HepG2 (cell line): ENCODE results near the gene NME4. TPM values are rescaled to one million over a fixed set of nuclear protein-coding genes. Genes with fewer than 3 reads are reported as not detected.

Source experiments
- ATAC-seq: fragments of 200-7000 bp; cut with Tn5 transposase; 3 replicates; pipeline ENCODE4 v1.9.1; 2020; ENCODE audit warnings: mild to moderate bottlenecking, moderate library complexity
- BruUV-seq: library from RNA; stranded (reverse); fragments of 400-500 nt; replicated peaks from 2 replicates; lab custom pipeline; 2021; lab: Mats Ljungman, UMichigan
- CTCF ChIA-PET: fragments of 300-600 bp; formaldehyde crosslinking; extraction: SDS; loops from one replicate; lab custom pipeline; 2021; ENCODE audit warnings: low total read pairs, inconsistent platforms, low intra/inter-chr PET ratio; lab: Yijun Ruan, JAX
- POLR2A ChIA-PET: fragments of 350-600 bp; sonication (Branson Sonifier 250); formaldehyde crosslinking; loops from one replicate; lab custom pipeline; 2020; ENCODE audit warnings: antibody characterized with exemption, inconsistent platforms; lab: Yijun Ruan, JAX
- DNase-seq: peaks from one replicate; pipeline ENCODE4 v3.0.0-alpha.2; 2015; ENCODE audit warnings: low spot score
- FAIRE-seq: peaks from 3 replicates; lab custom pipeline; 2011; peaks lifted over from hg19 to GRCh38; lab: Jason Lieb, UNC
- H2AFZ ChIP-seq: one replicate; pipeline ENCODE4 v1.6.1; 2011; ENCODE audit warnings: low read length, inconsistent platforms
- H3K27ac ChIP-seq: fragments of 300-600 bp; 3 replicates; pipeline ENCODE4 v1.8.0; 2011; ENCODE audit warnings: mixed run types, mild to moderate bottlenecking, mixed read lengths, low read length, inconsistent platforms; ENCODE audit not compliant: insufficient read depth; ENCODE audit errors: extremely low read length
- H3K27me3 ChIP-seq, 2 experiments: fragments of 200-600 bp in 1 of 2; 2 replicates in 1 of 2; 3 replicates in 1 of 2; pipeline versions ENCODE4 v1.6.0 to v1.8.0; 2011; ENCODE audit warnings: low read length in 2 of 2, mild to moderate bottlenecking in 2 of 2, moderate library complexity in 2 of 2, inconsistent platforms in 1 of 2; ENCODE audit not compliant: insufficient read depth in 2 of 2, control insufficient read depth in 1 of 2
- H3K36me3 ChIP-seq, 2 experiments: fragments of 200-600 bp in 1 of 2; replicated peaks in 1 of 2; 2 replicates in 1 of 2; 3 replicates in 1 of 2; pipeline versions ENCODE4 v1.5.1 to v1.8.0; 2011; ENCODE audit warnings: low read length in 2 of 2, inconsistent platforms in 1 of 2; ENCODE audit not compliant: insufficient read depth in 2 of 2, control insufficient read depth in 1 of 2
- H3K4me1 ChIP-seq: 2 replicates; pipeline ENCODE4 v1.5.1; 2012; ENCODE audit warnings: low read length, inconsistent platforms; ENCODE audit not compliant: insufficient read depth
- H3K4me2 ChIP-seq: 2 replicates; pipeline ENCODE4 v1.6.0; 2011; ENCODE audit warnings: low read depth, low read length, inconsistent platforms
- H3K4me3 ChIP-seq, 3 experiments: fragments of 200-600 bp in 1 of 3; sonication (generic), shearing (Covaris generic) in 1 of 3; replicated peaks in 1 of 3; 2 replicates each; pipeline ENCODE4 v1.5.1; 2011 to 2016; ENCODE audit warnings: low read length in 3 of 3, inconsistent platforms in 2 of 3, low read depth in 2 of 3, mild to moderate bottlenecking in 2 of 3, control low read depth in 1 of 3, mixed read lengths in 1 of 3; ENCODE audit not compliant: insufficient read depth in 1 of 3
- H3K79me2 ChIP-seq: one replicate; pipeline ENCODE4 v1.6.1; 2011; ENCODE audit warnings: low read length, inconsistent platforms; ENCODE audit not compliant: insufficient read depth
- H3K9ac ChIP-seq: 2 replicates; pipeline ENCODE4 v1.6.0; 2011; ENCODE audit warnings: mild to moderate bottlenecking, low read depth, low read length, inconsistent platforms; ENCODE audit not compliant: insufficient read depth
- H3K9me3 ChIP-seq: 2 replicates; pipeline ENCODE4 v1.5.1; 2012; ENCODE audit warnings: mild to moderate bottlenecking, low read length
- H4K20me1 ChIP-seq: 2 replicates; pipeline ENCODE4 v1.6.0; 2011; ENCODE audit warnings: inconsistent platforms, mild to moderate bottlenecking, low read length, moderate library complexity; ENCODE audit not compliant: insufficient read depth
- ELF4 ChIP-seq: sonication (generic); formaldehyde crosslinking; IDR thresholded peaks from 2 replicates; pipeline ENCODE4 v1.5.0; 2020; ENCODE audit warnings: missing genetic modification reagents, mild to moderate bottlenecking, moderate library complexity, borderline replicate concordance
- IKZF1 ChIP-seq: fragments of 450-650 bp; IDR thresholded peaks from 2 replicates; pipeline ENCODE4 v1.7.1; 2016
- KDM5B ChIP-seq: sonication (generic); formaldehyde crosslinking; IDR thresholded peaks from 2 replicates; pipeline ENCODE4 v1.4.0; 2020; ENCODE audit warnings: missing genetic modification reagents, mild to moderate bottlenecking, borderline replicate concordance
- NCOR1 ChIP-seq: fragments of 200-600 bp; sonication (generic); IDR thresholded peaks from 2 replicates; pipeline ENCODE4 v1.7.0; 2017; ENCODE audit warnings: antibody characterized with exemption, low read length, borderline replicate concordance
- REST ChIP-seq, 2 experiments: IDR thresholded peaks; 2 replicates each; pipeline ENCODE4 v1.6.1; 2011 to 2012; ENCODE audit warnings: low read length in 2 of 2, borderline replicate concordance in 1 of 2, low read depth in 1 of 2, mild to moderate bottlenecking in 1 of 2, moderate library complexity in 1 of 2
- SPEN ChIP-seq: sonication (generic); formaldehyde crosslinking; IDR thresholded peaks from 2 replicates; pipeline ENCODE4 v1.5.1; 2020; ENCODE audit warnings: low read depth, mild to moderate bottlenecking, missing genetic modification reagents
- YEATS2 ChIP-seq: sonication (generic); formaldehyde crosslinking; IDR thresholded peaks from 2 replicates; pipeline ENCODE4 v1.4.0; 2020; ENCODE audit warnings: missing genetic modification reagents, borderline replicate concordance
- ZNF121 ChIP-seq: sonication (generic); formaldehyde crosslinking; IDR thresholded peaks from 2 replicates; pipeline ENCODE4 v1.5.0; 2020; ENCODE audit warnings: mild to moderate bottlenecking, missing genetic modification reagents
- ZNF468 ChIP-seq: sonication (generic); formaldehyde crosslinking; IDR thresholded peaks from 2 replicates; pipeline ENCODE4 v1.8.0; 2022; ENCODE audit warnings: mild to moderate bottlenecking, moderate library complexity, missing genetic modification reagents
- ZSCAN31 ChIP-seq: sonication (generic); formaldehyde crosslinking; IDR thresholded peaks from 2 replicates; pipeline ENCODE4 v1.5.0; 2020; ENCODE audit warnings: low read depth, mild to moderate bottlenecking, missing genetic modification reagents
- WGBS: methylation state at CpG from one replicate; pipeline ENCODE4 v1.1.6; 2017; ENCODE audit warnings: low lambda C conversion rate; 5-methylcytosine and 5-hydroxymethylcytosine counted together
- in situ Hi-C: cut with HindIII; loops from 2 replicates; pipeline ENCODE4 v1.10.0; 2017; ENCODE audit warnings: low pct_unique_long_range_greater_than_20kb; ENCODE audit not compliant: extremely low pct_ligation_motif_present
- intact Hi-C: fragments of 100-400 bp; cut with micrococcal nuclease; formaldehyde crosslinking; loops from one replicate; pipeline ENCODE4 v1.10.0; 2022; ENCODE audit not compliant: unreplicated experiment
- polyA plus RNA-seq, 8 experiments: library from polyadenylated mRNA; depleted of rRNA in 3 of 8; stranded (reverse) in 7 of 8; unstranded in 1 of 8; fragments of >200 nt; fragmentation: Illumina TruSeq in 4 of 8; extraction: Trizol in 4 of 8; gene quantifications; 2 replicates each; pipeline versions ENCODE4 v1.2.1 to v1.2.3, GENCODE V29; 2011 to 2016; ENCODE audit warnings: low read depth in 4 of 8, missing spikeins in 1 of 8, mixed read lengths in 1 of 8; ENCODE audit not compliant: insufficient read depth in 1 of 8
- total RNA-seq, 5 experiments: library from RNA; depleted of rRNA; stranded (reverse); fragments of >200 nt; fragmentation: Illumina TruSeq; extraction: Trizol; gene quantifications; 2 replicates each; pipeline ENCODE4 v1.2.3, GENCODE V29; 2016; ENCODE audit warnings: low read depth in 1 of 5

The NME4 gene
- total and polyA plus RNA-seq, 2 of the 13 experiments (the other 11 are each of a cell fraction or from before 2014, with no cell fraction given) = 121 to 263 TPM

- intact Hi-C loops = loop anchor here (5.0 kb wide), 1 partner anchor 105 kb away; no protein-coding TSS in a partner anchor
- H3K27ac ChIP-seq = no peak overlapping the region
- no peaks in the 10 kb centered on the region for H3K36me3 ChIP-seq
- H3K9ac ChIP-seq = no peak overlapping the region
- ChIA-PET CTCF (interaction anchor here (1.9 to 2.0 kb wide), 2 partner anchors 95 to 103 kb away, joined by 11 read pairs; no protein-coding TSS in a partner anchor), POLR2A (interaction anchor here (1.0 to 1.5 kb wide), 3 partner anchors 9 to 109 kb away, joined by 3 to 5 read pairs (median 3); partner anchors contain the start of genes DECR2 and RAB11FIP3)
- H3K4me3 ChIP-seq = no peak overlapping the region
- TF ChIP-seq NCOR1 (no peak), IKZF1 (no peak), ZNF121 (CRISPR knock-in tag) (peak; percentile 69)
- no peak overlapping the region for H3K4me2 ChIP-seq
- in situ Hi-C loops = no loop called here
- H4K20me1 ChIP-seq = no peaks in the 10 kb centered on the region
- H2AFZ ChIP-seq = no peak overlapping the region
- peaks cover 5% of the 10 kb centered on the region for H3K79me2 ChIP-seq
- DNase-seq = no peak
- H3K9me3 ChIP-seq = no peaks in the 10 kb centered on the region
- WGBS = 97% methylated on average over 7 of the region's 7 CpGs
- no peak for FAIRE-seq
- BruUV-seq = no TSS peak
- no peak for ATAC-seq
- no peaks in the 10 kb centered on the region for H3K27me3 ChIP-seq
- H3K4me1 ChIP-seq = peaks cover 12% of the 10 kb centered on the region
Observed at GRCh38 chr16:392450-393030, 4.5 kb upstream of the NME4 start.

GRCh38 chr16:396199-396598 is 800 bp upstream of the NME4 start:
- peaks cover 14% of the 10 kb centered on the region for H3K79me2 ChIP-seq
- TSS peak; percentile 59 for BruUV-seq
- H3K9me3 ChIP-seq = no peaks in the 10 kb centered on the region
- in situ Hi-C loops (loop anchor here (5.0 kb wide), 1 partner anchor 101 kb away; no protein-coding TSS in a partner anchor), intact Hi-C loops (no loop called here)
- peak overlapping the region; percentile 88 for H3K9ac ChIP-seq
- H3K4me3 ChIP-seq = peak overlapping the region; percentile 60 to 81 (median 81)
- ChIA-PET CTCF (no interaction called here), POLR2A (interaction anchor here (0.9 to 1.7 kb wide), 3 partner anchors 10 to 131 kb away, joined by 3 to 10 read pairs (median 4); partner anchors contain the start of gene CAPN15)
- FAIRE-seq (no peak), ATAC-seq (no peak), DNase-seq (no peak)
- no peaks in the 10 kb centered on the region for H3K27me3 ChIP-seq
- H2AFZ ChIP-seq = no peak overlapping the region
- H3K4me1 ChIP-seq = peaks cover 37% of the 10 kb centered on the region
- H3K4me2 ChIP-seq = peak overlapping the region; percentile 99
- peak overlapping the region; percentile 94 for H3K27ac ChIP-seq
- peaks cover 0 to 4% of the 10 kb centered on the region in 2 experiments; a peak in 2 of 5 replicates for H3K36me3 ChIP-seq
- no peaks in the 10 kb centered on the region for H4K20me1 ChIP-seq
- 10% methylated on average over 3 of the region's 3 CpGs for WGBS
- TF ChIP-seq ZNF468 = 0 out of 2 replicates have a peak, but pooled peaks have one; percentile 9
- no peak for TF ChIP-seq REST (IDR thresholded peaks at IDR 0.05; ENCODE audit: borderline replicate concordance in 1 of 2, low read depth in 1 of 2, low read length in 2 of 2)
- TF ChIP-seq YEATS2 (CRISPR knock-in tag) = no peak
- TF ChIP-seq SPEN (CRISPR knock-in tag) = 0 out of 2 replicates have a peak, but pooled peaks have one; percentile 29
- 0 out of 2 replicates have a peak, but pooled peaks have one; percentile 43 for TF ChIP-seq ZSCAN31 (CRISPR knock-in tag)
- 0 out of 2 replicates have a peak, but pooled peaks have one; percentile 52 for TF ChIP-seq KDM5B
- TF ChIP-seq ELF4 (CRISPR knock-in tag) = 0 out of 2 replicates have a peak, but pooled peaks have one; percentile 20
